Endothelial cell (in vitro differentiated cells): ENCODE results near the gene FBXW11. TPM values are rescaled to one million over a fixed set of nuclear protein-coding genes. Genes with fewer than 3 reads are reported as not detected.
"Not testable (repeated sequence)": the region's sequence is repeated elsewhere in the genome, so short reads cannot be mapped to it uniquely, and the experiment has no call there.

Experiments used
- DNase-seq: peaks from one replicate; pipeline ENCODE4 v3.0.0; 2021; ENCODE audit warnings: low spot score
- H3K27ac Mint-ChIP-seq: one replicate; pipeline ENCODE4 v1.8.0; 2021; ENCODE audit warnings: mixed read lengths, inconsistent platforms; ENCODE audit not compliant: unreplicated experiment
- H3K27me3 Mint-ChIP-seq: one replicate; pipeline ENCODE4 v1.8.0; 2021; ENCODE audit warnings: mild to moderate bottlenecking, moderate library complexity, mixed read lengths, inconsistent platforms; ENCODE audit not compliant: unreplicated experiment
- H3K36me3 Mint-ChIP-seq: one replicate; pipeline ENCODE4 v1.8.0; 2021; ENCODE audit warnings: mild to moderate bottlenecking, low read depth, mixed read lengths, inconsistent platforms; ENCODE audit not compliant: unreplicated experiment
- H3K4me1 Mint-ChIP-seq: one replicate; pipeline ENCODE4 v1.8.0; 2021; ENCODE audit warnings: mild to moderate bottlenecking, mixed read lengths, inconsistent platforms; ENCODE audit not compliant: unreplicated experiment
- H3K4me3 Mint-ChIP-seq: one replicate; pipeline ENCODE4 v1.8.0; 2021; ENCODE audit warnings: mild to moderate bottlenecking, mixed read lengths, inconsistent platforms; ENCODE audit not compliant: unreplicated experiment
- H3K9me3 Mint-ChIP-seq: one replicate; pipeline ENCODE4 v1.8.0; 2021; ENCODE audit warnings: mixed read lengths, inconsistent platforms; ENCODE audit not compliant: unreplicated experiment
- total RNA-seq: library from RNA; stranded (reverse); fragmentation: NEBNext Ultra II Directional; extraction: Animal tissue kit (Norgen Biotek cat#: 25700); gene quantifications from one replicate; pipeline ENCODE4 v1.2.1, GENCODE V29; 2021; ENCODE audit not compliant: unreplicated experiment
- TF ChIP-seq, protein P1 (sequence below): fragments of 200-600 bp; sonication (generic); IDR thresholded peaks from one replicate; pipeline ENCODE4 v1.5.0; 2021; ENCODE audit warnings: antibody characterized with exemption; ENCODE audit not compliant: unreplicated experiment

The FBXW11 gene
- total RNA-seq, 1 donor from 2014 or later: 62.0 TPM

DNA sequence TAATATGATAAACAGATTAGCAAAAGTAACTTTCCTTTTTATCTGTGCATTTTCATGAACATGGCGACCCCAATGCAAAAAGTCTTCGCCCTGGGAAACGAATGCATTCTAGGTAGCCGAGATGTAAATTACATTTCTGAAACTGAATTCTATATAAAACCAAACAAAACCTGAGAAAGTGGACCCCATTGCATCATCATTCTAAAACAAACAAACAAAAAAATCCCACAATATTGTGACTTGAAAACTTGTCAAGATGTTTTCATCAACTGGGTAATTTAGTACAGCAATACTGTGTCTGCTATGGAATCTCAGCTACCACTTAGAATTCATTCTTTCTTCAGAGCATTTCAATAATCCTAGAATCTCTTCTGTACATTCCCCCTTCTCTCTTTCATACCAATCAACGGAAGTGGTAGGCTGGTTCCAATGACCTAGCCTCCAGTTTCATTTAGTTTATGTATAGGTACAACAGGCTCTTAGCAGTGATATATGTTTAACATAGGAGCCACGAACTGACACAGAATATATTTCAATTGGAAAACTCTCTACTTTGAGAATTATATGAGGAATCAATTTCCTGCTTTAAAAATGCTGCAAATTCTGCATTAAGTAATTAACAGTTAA lies 85.6 kb downstream of the FBXW11 start:
- Mint-ChIP-seq H3K4me1 (peaks cover 17% of the 10 kb centered on the region), H3K4me3 (no peak overlapping the region), H3K27ac (no peak overlapping the region), H3K9me3 (no peaks in the 10 kb centered on the region), H3K27me3 (peaks cover 2% of the 10 kb centered on the region), H3K36me3 (peaks cover 3% of the 10 kb centered on the region)
- DNase-seq: no peak
- TF ChIP-seq, protein P1, sequence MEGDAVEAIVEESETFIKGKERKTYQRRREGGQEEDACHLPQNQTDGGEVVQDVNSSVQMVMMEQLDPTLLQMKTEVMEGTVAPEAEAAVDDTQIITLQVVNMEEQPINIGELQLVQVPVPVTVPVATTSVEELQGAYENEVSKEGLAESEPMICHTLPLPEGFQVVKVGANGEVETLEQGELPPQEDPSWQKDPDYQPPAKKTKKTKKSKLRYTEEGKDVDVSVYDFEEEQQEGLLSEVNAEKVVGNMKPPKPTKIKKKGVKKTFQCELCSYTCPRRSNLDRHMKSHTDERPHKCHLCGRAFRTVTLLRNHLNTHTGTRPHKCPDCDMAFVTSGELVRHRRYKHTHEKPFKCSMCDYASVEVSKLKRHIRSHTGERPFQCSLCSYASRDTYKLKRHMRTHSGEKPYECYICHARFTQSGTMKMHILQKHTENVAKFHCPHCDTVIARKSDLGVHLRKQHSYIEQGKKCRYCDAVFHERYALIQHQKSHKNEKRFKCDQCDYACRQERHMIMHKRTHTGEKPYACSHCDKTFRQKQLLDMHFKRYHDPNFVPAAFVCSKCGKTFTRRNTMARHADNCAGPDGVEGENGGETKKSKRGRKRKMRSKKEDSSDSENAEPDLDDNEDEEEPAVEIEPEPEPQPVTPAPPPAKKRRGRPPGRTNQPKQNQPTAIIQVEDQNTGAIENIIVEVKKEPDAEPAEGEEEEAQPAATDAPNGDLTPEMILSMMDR: no peak

DNA sequence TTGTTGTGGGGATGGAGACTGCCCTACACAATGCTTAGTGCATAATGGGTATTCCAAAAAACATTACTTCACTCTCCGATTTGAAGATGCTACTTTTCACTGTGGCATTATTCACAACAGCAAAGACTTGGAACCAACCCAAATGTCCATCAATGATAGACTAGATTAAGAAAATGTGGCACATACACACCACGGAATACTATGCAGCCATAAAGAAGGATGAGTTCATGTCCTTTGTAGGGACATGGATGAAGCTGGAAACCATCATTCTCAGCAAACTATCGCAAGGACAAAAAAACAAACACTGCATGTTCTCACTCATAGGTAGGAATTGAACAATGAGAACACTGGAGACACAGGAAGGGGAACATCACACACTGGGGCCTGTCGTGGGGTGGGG lies 90.7 kb downstream of the FBXW11 start:
- not testable (repeated sequence) for DNase-seq, H3K4me3 Mint-ChIP-seq, H3K36me3 Mint-ChIP-seq, H3K27ac Mint-ChIP-seq, H3K27me3 Mint-ChIP-seq, H3K9me3 Mint-ChIP-seq
- peaks cover 33% of the 10 kb centered on the region for H3K4me1 Mint-ChIP-seq

DNA sequence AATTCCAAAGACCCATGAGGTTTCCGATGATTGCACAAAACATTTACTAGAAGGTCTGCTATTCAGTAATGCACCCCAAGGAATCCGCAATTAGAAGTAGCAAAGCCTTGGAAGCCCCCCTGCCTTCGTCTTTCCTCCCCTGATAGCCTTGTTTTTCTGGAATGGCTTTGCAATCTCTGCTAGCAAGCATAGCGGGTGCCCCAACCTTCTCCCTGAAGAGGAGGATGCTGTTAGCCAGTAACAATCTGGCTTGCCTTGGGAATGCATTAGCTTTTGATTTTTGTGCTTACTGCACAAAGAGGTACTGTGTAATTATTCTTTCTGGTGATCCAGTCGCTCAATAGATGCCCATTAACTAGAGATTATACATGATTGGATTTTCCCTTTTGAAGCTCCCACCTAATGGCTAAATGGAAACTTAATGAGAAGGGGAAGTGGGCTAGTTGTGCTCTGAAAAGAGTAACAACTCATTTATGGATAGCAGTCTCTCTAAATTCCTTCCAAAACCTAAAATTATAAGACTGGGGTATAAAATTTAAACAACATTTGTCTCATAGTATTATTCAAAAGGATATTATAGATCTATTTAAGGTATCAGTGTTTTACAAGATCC lies 91.6 kb downstream of the FBXW11 start:
- H3K36me3 Mint-ChIP-seq: peaks cover 7% of the 10 kb centered on the region
- peaks cover 4% of the 10 kb centered on the region for H3K27me3 Mint-ChIP-seq
- no peak overlapping the region for H3K4me3 Mint-ChIP-seq
- H3K27ac Mint-ChIP-seq: no peak overlapping the region
- H3K4me1 Mint-ChIP-seq: peaks cover 33% of the 10 kb centered on the region
- H3K9me3 Mint-ChIP-seq: no peaks in the 10 kb centered on the region
- TF ChIP-seq, protein P1: no peak
- no peak for DNase-seq

DNA sequence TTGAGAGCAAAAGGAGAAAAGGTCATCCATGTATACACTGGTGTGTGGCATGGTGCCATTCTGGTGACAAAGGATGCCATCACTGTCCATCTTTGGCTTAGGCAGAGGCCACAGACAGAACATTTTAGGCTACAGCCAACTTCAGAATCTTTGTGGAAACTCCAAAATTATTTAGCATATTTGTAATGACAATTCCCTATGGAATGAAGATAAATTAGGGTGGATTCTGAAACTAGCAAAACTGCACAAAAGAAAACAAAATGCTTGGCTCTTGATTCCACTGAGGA lies 92.5 kb downstream of the FBXW11 start:
- Mint-ChIP-seq H3K4me3 (peak overlapping the region; percentile 84), H3K27ac (peak overlapping the region; percentile 85), H3K36me3 (peaks cover 7% of the 10 kb centered on the region), H3K27me3 (peaks cover 2% of the 10 kb centered on the region), H3K4me1 (peaks cover 29% of the 10 kb centered on the region), H3K9me3 (no peaks in the 10 kb centered on the region)
- TF ChIP-seq, protein P1: no peak
- DNase-seq: no peak

DNA sequence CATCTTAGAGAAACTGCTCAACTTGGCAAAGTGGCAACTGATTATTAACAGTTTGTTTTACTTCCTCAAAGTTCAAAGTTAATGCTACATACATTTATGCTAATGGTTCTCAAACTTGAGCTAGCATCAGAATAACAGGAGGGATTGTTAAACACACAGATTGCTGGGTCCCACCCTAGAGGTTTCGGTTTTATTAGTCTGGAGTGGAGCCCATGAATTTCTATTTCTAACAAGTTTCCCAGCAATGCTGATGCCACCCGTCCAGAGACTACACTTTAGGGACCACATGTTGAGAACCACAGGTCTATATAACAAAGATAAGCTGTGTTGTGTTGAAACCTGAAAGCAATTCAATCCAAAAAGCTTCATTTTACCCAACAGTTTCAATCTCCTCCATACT lies 95.3 kb downstream of the FBXW11 start:
- Mint-ChIP-seq H3K27me3 (peaks cover 2% of the 10 kb centered on the region), H3K9me3 (no peaks in the 10 kb centered on the region), H3K27ac (no peak overlapping the region), H3K4me1 (peaks cover 25% of the 10 kb centered on the region), H3K36me3 (peaks cover 7% of the 10 kb centered on the region), H3K4me3 (no peak overlapping the region)
- TF ChIP-seq, protein P1: no peak
- DNase-seq: no peak
